Stimulated activated CD8-positive, alpha-beta memory T cell treated with anti-CD3 and anti-CD28 coated beads, Interleukin-12 subunit alpha, Interleukin-12 subunit beta, amount 100 ng/mL, for 24 hours (primary cell): ENCODE measurements around the gene ASXL1.
"Not testable (repeated sequence)": the region's sequence is repeated elsewhere in the genome, so short reads cannot be mapped to it uniquely, and the experiment has no call there.

Experiments
- DNase-seq: peaks from one replicate; pipeline ENCODE4 v3.0.0-alpha.2; 2020; ENCODE audit errors: extremely low read depth

The ASXL1 gene

DNA sequence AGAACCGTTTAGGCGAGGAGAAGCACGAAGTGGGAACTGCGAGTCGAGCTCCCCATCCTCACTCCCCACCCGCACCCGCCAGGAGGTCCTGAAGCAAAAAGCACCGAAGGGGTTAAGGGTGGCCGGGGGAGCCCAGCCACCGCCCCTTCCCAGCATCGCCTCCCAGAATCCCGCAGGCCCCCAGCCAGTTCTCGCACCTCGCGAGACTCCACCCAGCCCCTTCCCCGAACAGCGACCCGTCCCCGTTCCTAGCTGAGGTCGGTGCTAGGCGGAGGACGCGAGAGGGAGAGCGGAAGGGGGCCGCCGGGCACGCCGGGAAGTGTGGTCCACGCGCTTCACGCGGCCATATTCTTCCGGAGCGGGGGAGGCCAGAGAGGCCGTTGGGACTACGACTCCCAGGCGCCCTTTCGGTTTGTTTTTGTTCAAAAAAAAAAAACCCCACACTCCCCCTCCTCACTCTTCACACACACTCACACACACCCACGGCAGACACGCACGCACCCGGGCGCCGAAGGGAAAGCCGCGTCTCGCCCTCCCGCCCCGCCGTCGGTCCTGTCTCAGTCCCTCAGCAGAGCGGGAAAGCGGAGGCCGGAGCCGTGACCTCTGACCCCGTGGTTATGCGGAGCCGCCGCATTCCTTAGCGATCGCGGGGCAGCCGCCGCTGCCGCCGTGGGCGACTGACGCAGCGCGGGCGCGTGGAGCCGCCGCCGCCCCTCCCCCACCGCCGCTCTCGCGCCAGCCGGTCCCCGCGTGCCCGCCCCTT, at the start of gene ASXL1:
ASXL1 (plus strand) TSS at position 463 of the 763 bp plus-strand sequence. CDS start 445 bp downstream, outside the sequence.
- DNase-seq = peak; percentile 85

DNA sequence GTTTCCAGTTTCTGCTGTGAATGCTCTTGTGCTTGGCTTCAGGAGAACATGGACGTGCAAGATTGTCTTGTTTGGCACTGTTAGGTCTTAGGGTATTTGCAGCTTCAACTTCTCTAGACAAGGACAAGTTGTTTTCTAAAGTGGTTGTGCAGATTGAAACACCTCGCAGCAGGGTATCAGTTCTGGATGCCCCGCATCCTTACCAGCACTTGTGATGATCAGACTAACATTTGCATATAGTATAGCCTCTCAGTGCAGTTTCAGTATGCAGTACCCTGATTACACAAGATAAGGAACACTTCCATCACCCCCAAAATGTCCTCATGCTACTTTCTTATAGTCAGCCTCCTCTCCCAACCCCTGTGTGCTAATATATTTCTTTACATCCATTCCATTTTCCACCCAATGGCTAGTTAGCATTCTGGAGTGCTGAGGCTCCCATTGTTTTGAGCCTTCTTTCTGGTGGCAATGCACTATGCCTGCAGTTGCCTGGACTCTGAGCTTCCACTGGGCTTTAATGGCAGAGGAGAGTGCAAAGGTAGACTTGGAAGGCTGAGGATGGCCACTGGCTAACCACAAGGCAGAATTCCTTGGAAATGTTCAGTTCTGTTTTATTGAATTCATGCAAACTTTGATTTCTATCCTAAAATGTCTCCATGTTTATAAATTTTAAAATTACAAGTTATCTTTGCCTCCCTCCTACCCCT, 45.3 kb upstream of the ASXL1 start:
- DNase-seq = no peak

- no peak for DNase-seq
Measured at GRCh38 chr20:32314768-32315167, 43.4 kb upstream of the ASXL1 start.

DNA sequence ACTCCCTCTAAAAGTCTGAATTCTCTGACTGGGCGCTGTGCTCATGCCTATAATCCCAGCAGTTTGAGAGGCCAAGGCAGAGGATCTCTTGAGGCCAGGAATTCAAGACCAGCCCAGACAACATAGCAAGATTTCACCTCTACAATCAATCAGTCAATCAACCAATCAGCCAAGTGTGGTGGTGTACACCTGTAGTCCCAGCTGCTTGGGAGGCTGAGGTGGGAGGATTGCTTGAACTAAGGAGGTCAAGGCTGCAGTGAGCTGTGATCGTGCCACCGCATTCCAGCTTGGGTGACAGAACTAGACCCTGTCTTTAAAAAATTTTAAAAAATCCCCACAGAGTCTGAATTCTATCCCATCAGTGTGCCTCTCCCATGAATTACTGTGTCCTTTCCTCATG, 42.7 kb upstream of the ASXL1 start:
- no peak for DNase-seq

DNA sequence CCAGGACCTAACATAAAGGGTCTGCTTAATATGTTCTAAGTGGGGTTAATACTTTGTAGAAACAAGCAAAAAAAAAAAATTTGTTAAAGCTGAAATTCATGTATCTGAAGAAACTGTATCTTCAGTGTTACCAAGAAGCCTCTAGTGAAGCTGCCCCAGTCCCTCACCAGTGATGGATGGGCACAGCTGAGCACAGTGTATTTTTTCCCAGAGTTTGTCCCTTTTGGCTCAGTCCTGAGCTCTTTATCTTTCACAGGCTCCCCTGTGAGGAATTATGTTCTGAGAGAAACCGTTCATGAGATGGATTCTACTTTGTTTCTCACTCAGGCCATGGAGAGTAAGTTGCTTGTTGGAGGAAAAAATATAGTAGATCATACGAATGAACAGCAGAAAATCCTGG, 42.2 kb upstream of the ASXL1 start:
- DNase-seq = no peak

GRCh38 chr20:32316667-32317066, 41.5 kb upstream of the ASXL1 start:
- no peak for DNase-seq

DNA sequence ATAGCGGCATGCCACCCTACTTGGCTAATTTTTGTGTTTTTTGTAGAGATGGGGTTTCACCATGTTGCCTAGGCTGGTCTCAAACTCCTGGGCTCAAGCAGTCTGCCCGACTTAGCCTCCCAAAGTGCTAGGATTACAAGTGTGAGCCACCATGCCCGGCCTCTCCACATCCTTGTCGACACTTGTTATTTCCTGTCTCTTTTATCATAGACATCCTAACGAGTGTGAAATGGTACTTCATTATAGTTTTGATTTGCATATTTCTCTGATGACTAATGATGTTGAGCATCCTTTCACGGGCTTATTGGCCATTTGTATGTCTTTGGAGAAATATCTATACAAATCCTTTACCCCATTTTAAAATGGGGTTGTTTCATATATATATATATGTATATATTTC, 39.0 kb upstream of the ASXL1 start:
- DNase-seq = no peak

DNA sequence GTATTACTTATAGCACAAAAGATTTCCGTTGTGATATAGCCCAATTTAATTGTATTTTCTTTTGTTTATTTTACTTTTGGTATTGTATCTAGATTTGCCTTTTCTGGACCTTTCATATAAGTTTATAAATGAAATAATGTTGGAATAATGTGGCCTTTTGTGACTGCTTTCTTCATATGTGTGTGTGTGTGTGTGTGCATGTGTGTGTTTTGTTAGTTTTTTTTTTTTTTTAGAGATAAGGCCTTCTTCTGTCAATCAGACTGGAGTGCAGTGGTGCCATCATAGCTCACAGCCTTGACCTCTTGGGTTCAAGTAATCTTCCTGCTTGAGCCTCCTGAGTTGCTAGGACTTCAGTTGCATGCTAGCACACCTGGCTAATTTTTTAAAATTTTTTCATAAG, 37.8 kb upstream of the ASXL1 start:
- DNase-seq = no peak

DNA sequence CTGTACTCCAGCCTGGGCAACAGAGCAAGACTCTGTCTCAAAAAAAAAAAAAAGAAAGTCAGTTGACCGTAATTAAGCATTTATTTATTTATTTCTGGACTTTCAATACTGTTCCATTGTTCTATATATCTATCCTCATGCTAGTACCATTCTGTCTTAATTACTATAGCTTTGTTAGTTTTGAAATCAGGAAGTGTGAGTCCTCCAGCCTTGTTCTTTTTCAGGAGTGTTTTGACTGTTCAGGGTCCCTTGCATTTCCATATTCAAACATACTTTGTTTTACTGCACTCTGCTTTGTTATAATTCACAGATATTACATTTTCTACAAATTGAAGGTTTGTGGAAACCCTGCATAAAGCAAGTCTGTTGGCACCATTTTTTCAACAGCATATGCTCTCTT, 36.7 kb upstream of the ASXL1 start:
- DNase-seq = no peak

GRCh38 chr20:32322260-32322659, 35.9 kb upstream of the ASXL1 start:
- DNase-seq = not testable (repeated sequence)

- not testable (repeated sequence) for DNase-seq
Measured at GRCh38 chr20:32323761-32324160, 34.4 kb upstream of the ASXL1 start.

- DNase-seq = no peak
Measured at GRCh38 chr20:32325706-32326503, 32.2 kb upstream of the ASXL1 start.

GRCh38 chr20:32326504-32326845, 31.7 kb upstream of the ASXL1 start:
- no peak for DNase-seq

DNA sequence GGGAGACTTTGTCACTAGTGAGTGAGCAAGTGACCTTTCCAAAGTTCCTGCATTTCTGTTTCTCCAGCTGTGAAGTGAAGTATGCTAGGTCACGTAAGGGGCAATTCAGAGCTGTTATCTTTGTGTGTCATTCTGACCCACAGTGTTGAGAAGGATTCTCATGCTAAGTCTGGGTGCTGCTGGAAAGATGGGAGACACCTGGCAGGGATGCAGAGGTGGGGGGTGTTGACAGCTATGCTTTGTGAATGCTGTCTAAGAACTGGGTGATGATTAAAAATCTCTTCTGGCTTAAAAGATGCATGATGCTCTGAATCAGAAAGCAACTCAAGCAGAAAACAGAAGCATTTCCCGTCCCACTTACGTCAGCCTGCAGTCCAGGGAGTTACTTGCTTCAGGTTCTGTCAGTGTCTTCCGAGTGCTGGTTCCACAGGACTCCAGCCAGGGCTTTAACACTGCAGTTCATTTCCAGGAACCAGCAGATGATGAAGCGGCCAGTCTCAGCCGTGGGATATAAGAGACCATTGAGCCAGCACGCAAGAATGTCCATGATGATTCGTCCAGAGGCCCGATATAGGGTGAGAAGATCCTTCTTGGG, 30.9 kb upstream of the ASXL1 start:
- no peak for DNase-seq

DNA sequence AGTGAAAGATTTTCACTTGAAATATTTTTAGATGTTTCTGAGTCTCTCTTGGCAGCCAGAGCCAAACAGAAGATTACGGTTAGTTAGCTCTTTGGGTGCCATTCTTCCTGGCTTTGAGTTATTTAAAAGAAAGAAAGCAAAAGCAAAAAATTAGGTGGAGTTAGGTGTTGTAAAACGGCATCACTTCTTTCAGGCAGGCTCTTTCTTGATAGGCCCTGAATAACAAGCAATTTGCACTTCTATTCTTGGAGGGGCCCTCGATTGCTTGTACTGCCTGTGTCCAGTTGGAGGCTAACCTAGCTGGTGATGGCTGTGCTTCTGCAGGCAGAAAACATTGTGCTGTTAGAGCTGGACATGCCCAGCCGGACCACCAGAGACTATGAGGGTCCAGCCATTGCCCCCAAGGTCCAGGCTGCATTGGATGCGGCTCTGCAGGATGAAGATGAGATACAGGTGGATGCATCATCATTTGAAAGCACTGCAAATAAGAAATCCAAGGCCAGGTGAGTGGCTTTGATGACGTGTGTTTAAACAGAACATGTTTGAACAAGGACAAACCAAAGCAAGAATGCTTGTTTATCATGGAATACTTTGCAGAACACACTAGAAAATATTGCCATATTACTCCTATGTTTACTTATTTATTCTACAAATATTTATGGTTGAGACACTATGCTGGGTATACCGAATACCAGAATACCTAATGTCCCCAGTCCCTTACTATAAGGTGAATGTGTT, 28.1 kb upstream of the ASXL1 start:
- DNase-seq = no peak

DNA sequence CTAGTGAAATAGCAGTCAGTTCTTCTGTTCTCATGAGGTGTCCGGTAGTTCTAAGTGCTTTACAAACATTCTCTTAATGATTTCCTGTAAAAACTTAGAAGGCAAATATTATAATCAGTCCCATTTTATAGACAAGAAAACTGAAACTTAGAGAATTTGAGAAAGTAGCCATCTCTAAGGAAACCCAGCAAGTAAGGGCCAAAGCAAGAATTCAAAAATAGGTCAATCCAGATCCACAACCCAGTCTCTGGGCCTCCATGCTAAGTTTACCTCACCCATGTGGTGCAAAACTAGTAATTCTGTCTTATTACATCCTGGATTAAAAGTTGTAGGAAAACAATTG, 27.6 kb upstream of the ASXL1 start:
- DNase-seq = no peak

- DNase-seq = no peak
Measured at GRCh38 chr20:32332614-32333013, 25.5 kb upstream of the ASXL1 start.

- DNase-seq = no peak
Measured at GRCh38 chr20:32333181-32333987, 24.7 kb upstream of the ASXL1 start.

DNA sequence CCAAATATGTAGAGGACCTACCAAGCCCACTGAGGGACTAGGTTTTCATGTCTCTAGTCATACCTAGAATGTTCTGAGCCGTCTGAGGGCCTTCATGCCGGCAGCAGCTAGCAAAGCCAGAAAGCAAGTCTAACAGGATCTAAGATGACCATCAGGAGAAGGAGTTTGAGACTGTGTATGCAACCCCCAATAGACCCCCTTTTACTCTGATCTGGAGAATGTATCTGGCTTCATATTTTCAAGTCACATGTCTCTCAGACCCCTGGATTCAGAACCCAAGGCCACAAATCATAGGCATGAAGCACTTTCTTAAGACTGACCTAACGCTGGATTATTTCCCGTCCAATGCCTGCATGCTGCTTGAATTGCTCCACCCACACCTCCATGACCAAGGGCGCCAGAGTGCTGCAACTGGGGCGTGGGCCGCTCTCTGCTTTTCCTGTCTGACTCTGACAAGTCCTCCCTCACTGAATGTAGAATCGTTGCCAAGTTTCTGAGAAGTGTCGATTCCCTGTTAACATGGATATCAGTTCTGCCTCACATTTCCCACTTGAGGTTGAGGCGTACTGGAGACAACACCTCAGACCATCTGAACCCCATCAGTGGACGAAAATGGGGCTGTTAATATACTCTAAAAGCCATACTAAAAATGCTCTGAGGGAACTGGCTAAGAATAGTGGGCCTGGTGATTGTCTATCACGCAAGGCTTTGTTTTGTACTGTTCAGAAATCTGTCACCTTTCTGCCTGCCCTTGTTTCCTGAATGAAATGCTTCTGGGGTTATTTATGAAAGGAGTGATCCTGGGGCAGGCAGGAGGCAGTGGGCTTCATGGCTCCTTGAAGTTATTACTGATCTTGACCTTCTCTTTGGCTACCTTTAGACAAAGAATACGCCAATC, 23.9 kb upstream of the ASXL1 start:
- DNase-seq = peak; percentile 38

DNA sequence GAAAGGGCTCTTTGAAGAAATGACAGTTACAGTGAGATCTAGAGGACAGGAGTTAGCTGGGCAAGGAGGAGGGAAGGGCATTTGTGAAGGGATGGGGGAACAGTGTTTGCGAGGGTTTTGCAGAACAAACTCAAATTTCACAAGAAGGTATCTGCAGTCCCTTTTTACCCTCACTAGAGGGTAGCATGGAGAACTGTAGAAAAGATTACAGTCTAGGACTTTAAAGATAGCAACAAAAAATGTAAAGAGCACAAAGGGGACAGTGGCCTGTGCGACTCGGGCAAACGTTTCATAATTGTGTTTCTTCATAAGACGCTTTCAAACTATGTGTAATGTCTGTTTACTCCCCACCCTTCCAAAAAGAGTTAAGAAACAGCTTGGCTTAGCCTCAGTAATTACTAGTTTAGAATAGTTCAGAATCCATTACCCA, 21.2 kb upstream of the ASXL1 start:
- no peak for DNase-seq
